ENCODE results near the gene ELOB.

Gene ELOB

GRCh38 chr16:2751577-2752034, 25.5 kb downstream of the ELOB start:
- Histone ChIP-seq H3K27ac (ENCODE audit: low read depth, low read length, poor library complexity, severe bottlenecking) (peak overlapping the region; percentile 90), H3K9me2 (ENCODE audit: low read depth, low read length) (no peaks in the 10 kb centered on the region), H4K20me1 (ENCODE audit: insufficient read depth, low read length) (peaks cover 7% of the 10 kb centered on the region), H3K9ac (ENCODE audit: low read length) (peak overlapping the region; percentile 100), H3K4me1 (ENCODE audit: insufficient read depth, low read length, severe bottlenecking) (peaks cover 33% of the 10 kb centered on the region), H3K79me2 (ENCODE audit: insufficient read depth, low read length) (peaks cover 37% of the 10 kb centered on the region), H2AFZ (ENCODE audit: low read length) (peak overlapping the region; percentile 9; the same call in 1 of the 2 replicates), H3K27me3 (ENCODE audit: insufficient read depth, low read length) (no peaks in the 10 kb centered on the region), H3K4me2 (ENCODE audit: low read length) (peak overlapping the region; percentile 99), H3K36me3 (ENCODE audit: insufficient read depth, low read length) (peaks cover 45% of the 10 kb centered on the region), H3K9me3 (ENCODE audit: low read length) (no peaks in the 10 kb centered on the region), H3K4me3 (ENCODE audit: low read depth, low read length, poor library complexity, severe bottlenecking) (peak overlapping the region; percentile 94), H3F3A (ENCODE audit: insufficient read depth, low read length) (no peaks in the 10 kb centered on the region)
- TF ChIP-seq EZH2 (IDR thresholded peaks at IDR 0.05; ENCODE audit: borderline replicate concordance, low read length), result no peak
- TF ChIP-seq, protein P1, sequence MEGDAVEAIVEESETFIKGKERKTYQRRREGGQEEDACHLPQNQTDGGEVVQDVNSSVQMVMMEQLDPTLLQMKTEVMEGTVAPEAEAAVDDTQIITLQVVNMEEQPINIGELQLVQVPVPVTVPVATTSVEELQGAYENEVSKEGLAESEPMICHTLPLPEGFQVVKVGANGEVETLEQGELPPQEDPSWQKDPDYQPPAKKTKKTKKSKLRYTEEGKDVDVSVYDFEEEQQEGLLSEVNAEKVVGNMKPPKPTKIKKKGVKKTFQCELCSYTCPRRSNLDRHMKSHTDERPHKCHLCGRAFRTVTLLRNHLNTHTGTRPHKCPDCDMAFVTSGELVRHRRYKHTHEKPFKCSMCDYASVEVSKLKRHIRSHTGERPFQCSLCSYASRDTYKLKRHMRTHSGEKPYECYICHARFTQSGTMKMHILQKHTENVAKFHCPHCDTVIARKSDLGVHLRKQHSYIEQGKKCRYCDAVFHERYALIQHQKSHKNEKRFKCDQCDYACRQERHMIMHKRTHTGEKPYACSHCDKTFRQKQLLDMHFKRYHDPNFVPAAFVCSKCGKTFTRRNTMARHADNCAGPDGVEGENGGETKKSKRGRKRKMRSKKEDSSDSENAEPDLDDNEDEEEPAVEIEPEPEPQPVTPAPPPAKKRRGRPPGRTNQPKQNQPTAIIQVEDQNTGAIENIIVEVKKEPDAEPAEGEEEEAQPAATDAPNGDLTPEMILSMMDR (IDR thresholded peaks at IDR 0.05; ENCODE audit: low read length), result no peak

- Histone ChIP-seq H3K4me3 (ENCODE audit: low read depth, low read length, poor library complexity, severe bottlenecking) (no peak overlapping the region), H3F3A (ENCODE audit: insufficient read depth, low read length) (no peaks in the 10 kb centered on the region), H3K9ac (ENCODE audit: low read length) (no peak overlapping the region), H3K4me2 (ENCODE audit: low read length) (no peak overlapping the region), H2AFZ (ENCODE audit: low read length) (no peak overlapping the region), H3K4me1 (ENCODE audit: insufficient read depth, low read length, severe bottlenecking) (peaks cover 24% of the 10 kb centered on the region), H3K9me3 (ENCODE audit: low read length) (no peaks in the 10 kb centered on the region), H3K79me2 (ENCODE audit: insufficient read depth, low read length) (peaks cover 20% of the 10 kb centered on the region), H3K36me3 (ENCODE audit: insufficient read depth, low read length) (peaks cover 28% of the 10 kb centered on the region), H3K27me3 (ENCODE audit: insufficient read depth, low read length) (no peaks in the 10 kb centered on the region), H3K27ac (ENCODE audit: low read depth, low read length, poor library complexity, severe bottlenecking) (no peak overlapping the region), H4K20me1 (ENCODE audit: insufficient read depth, low read length) (peaks cover 2% of the 10 kb centered on the region; the same call in 1 of the 2 replicates), H3K9me2 (ENCODE audit: low read depth, low read length) (no peaks in the 10 kb centered on the region)
- TF ChIP-seq, protein P1 (IDR thresholded peaks at IDR 0.05; ENCODE audit: low read length), result no peak
- TF ChIP-seq EZH2 (IDR thresholded peaks at IDR 0.05; ENCODE audit: borderline replicate concordance, low read length), result no peak
Observed at GRCh38 chr16:2749936-2750335, 27.1 kb downstream of the ELOB start.

GRCh38 chr16:2749476-2749875, 27.6 kb downstream of the ELOB start:
- no peak overlapping the region for H3K4me2 ChIP-seq (ENCODE audit: low read length)
- H4K20me1 ChIP-seq (ENCODE audit: insufficient read depth, low read length), result no peaks in the 10 kb centered on the region
- H3K4me1 ChIP-seq (ENCODE audit: insufficient read depth, low read length, severe bottlenecking), result peaks cover 20% of the 10 kb centered on the region
- TF ChIP-seq, protein P1 (IDR thresholded peaks at IDR 0.05; ENCODE audit: low read length), result no peak
- TF ChIP-seq EZH2 (IDR thresholded peaks at IDR 0.05; ENCODE audit: borderline replicate concordance, low read length), result no peak
- H3K36me3 ChIP-seq (ENCODE audit: insufficient read depth, low read length), result peaks cover 24% of the 10 kb centered on the region
- H3K27me3 ChIP-seq (ENCODE audit: insufficient read depth, low read length), result no peaks in the 10 kb centered on the region
- no peak overlapping the region for H3K27ac ChIP-seq (ENCODE audit: low read depth, low read length, poor library complexity, severe bottlenecking)
- H3K9ac ChIP-seq (ENCODE audit: low read length), result no peak overlapping the region
- H2AFZ ChIP-seq (ENCODE audit: low read length), result no peak overlapping the region
- H3F3A ChIP-seq (ENCODE audit: insufficient read depth, low read length), result no peaks in the 10 kb centered on the region
- no peaks in the 10 kb centered on the region for H3K9me3 ChIP-seq (ENCODE audit: low read length)
- peaks cover 16% of the 10 kb centered on the region for H3K79me2 ChIP-seq (ENCODE audit: insufficient read depth, low read length)
- no peak overlapping the region for H3K4me3 ChIP-seq (ENCODE audit: low read depth, low read length, poor library complexity, severe bottlenecking)
- no peaks in the 10 kb centered on the region for H3K9me2 ChIP-seq (ENCODE audit: low read depth, low read length)
